RWPE2 (cell line): Measurements from ENCODE around the gene SART3.

ENCODE experiments used
- ATAC-seq: fragments of 200-7000 bp; cut with Tn5 transposase; 3 replicates; pipeline ENCODE4 v1.9.1; 2021; ENCODE audit warnings: low read depth
- DNase-seq: peaks from one replicate; pipeline ENCODE4 v3.0.0-alpha.2; 2020; ENCODE audit warnings: low spot score
- H3K27ac ChIP-seq: fragments of 450-650 bp; 2 replicates; pipeline ENCODE4 v1.5.1; 2017; ENCODE audit warnings: mild to moderate bottlenecking; ENCODE audit not compliant: poor library complexity, severe bottlenecking
- H3K27me3 ChIP-seq: fragments of 250-450 bp; sonication (Bioruptor Pico); 2 replicates; pipeline ENCODE4 v1.5.1; 2021; ENCODE audit warnings: mild to moderate bottlenecking, moderate library complexity; ENCODE audit not compliant: insufficient read depth, poor library complexity, severe bottlenecking
- H3K36me3 ChIP-seq: fragments of 250-450 bp; sonication (Bioruptor Pico); 2 replicates; pipeline ENCODE4 v1.5.1; 2020; ENCODE audit warnings: low read depth, mild to moderate bottlenecking, moderate library complexity
- H3K4me1 ChIP-seq: fragments of 250-450 bp; sonication (Bioruptor Pico); 2 replicates; pipeline ENCODE4 v1.5.1; 2021; ENCODE audit warnings: mild to moderate bottlenecking, moderate library complexity; ENCODE audit not compliant: insufficient read depth, poor library complexity, severe bottlenecking
- H3K4me3 ChIP-seq: fragments of 250-450 bp; sonication (Bioruptor Pico); 2 replicates; pipeline ENCODE4 v1.5.1; 2021; ENCODE audit warnings: mild to moderate bottlenecking, moderate library complexity; ENCODE audit not compliant: severe bottlenecking
- H3K9me3 ChIP-seq: fragments of 250-450 bp; sonication (Bioruptor Pico); 2 replicates; pipeline ENCODE4 v1.5.1; 2021; ENCODE audit warnings: mild to moderate bottlenecking, moderate library complexity; ENCODE audit not compliant: severe bottlenecking
- TF ChIP-seq, protein P1 (sequence below): fragments of 450-650 bp; IDR thresholded peaks from one replicate; pipeline ENCODE4 v1.5.1; 2017; ENCODE audit warnings: mild to moderate bottlenecking, moderate library complexity; ENCODE audit not compliant: poor library complexity, severe bottlenecking

Gene SART3

DNA sequence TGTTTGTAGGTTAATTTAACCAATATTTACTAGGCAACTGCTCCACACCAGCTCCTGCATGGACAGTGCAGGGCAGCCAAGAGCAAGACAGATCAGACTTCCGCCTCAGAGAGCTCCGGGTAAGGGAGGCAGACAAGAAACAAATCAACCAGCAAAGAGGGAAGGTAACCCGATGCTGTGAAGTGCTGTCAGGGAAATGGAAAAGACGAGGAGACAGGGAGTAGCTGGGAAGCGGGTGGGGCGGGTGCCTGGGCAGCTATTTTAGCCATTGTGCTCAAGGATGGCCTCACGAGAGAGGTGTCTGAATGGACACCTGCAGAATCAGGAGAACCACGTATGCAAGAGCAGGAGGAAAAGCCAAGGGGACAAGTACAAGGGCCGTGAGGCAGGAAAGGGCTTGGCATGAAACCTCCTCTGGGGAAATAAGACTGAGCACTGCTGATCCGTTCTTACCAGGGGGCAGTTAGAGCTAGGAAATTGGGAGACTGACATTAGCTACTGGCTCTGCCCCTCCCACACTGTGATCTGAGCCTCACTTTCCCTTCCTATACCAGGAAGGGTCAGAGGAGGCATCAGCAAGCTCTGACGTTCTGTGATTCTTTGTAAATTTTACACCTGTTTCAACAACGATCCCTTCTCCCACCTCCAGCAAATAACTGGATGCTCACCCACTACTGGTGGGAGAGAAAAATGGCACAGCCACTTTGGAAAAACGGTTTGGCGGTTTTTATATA is 43.4 kb upstream of the SART3 start:
- TF ChIP-seq, protein P1, sequence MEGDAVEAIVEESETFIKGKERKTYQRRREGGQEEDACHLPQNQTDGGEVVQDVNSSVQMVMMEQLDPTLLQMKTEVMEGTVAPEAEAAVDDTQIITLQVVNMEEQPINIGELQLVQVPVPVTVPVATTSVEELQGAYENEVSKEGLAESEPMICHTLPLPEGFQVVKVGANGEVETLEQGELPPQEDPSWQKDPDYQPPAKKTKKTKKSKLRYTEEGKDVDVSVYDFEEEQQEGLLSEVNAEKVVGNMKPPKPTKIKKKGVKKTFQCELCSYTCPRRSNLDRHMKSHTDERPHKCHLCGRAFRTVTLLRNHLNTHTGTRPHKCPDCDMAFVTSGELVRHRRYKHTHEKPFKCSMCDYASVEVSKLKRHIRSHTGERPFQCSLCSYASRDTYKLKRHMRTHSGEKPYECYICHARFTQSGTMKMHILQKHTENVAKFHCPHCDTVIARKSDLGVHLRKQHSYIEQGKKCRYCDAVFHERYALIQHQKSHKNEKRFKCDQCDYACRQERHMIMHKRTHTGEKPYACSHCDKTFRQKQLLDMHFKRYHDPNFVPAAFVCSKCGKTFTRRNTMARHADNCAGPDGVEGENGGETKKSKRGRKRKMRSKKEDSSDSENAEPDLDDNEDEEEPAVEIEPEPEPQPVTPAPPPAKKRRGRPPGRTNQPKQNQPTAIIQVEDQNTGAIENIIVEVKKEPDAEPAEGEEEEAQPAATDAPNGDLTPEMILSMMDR, result no peak
- no peak overlapping the region for H3K27ac ChIP-seq
- H3K9me3 ChIP-seq, result no peaks in the 10 kb centered on the region
- H3K27me3 ChIP-seq, result no peaks in the 10 kb centered on the region
- DNase-seq (no peak), ATAC-seq (no peak)
- H3K4me1 ChIP-seq, result no peaks in the 10 kb centered on the region
- no peaks in the 10 kb centered on the region for H3K36me3 ChIP-seq
- no peak overlapping the region for H3K4me3 ChIP-seq

DNA sequence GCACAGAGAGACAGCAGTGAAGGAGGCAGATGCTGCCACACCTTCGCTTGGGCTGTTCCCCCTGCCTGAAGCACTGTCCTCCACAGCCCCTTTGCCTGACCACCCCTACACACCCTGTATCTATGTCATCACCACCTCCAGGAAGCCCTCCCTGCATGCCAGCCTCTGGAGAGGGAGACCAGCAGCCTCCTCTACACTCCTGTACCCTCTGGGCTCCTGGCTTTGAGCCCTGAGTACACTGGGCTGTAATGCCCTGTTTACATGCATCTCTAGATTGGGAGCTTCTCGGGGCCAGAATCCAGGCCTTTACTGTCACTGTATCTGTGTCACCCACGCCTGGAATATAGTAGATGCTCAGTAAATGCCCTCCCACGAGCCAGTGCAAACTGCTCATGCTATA is 42.8 kb upstream of the SART3 start:
- Histone ChIP-seq H3K4me3 (no peak overlapping the region), H3K27ac (no peak overlapping the region), H3K4me1 (no peaks in the 10 kb centered on the region), H3K36me3 (no peaks in the 10 kb centered on the region), H3K9me3 (no peaks in the 10 kb centered on the region), H3K27me3 (no peaks in the 10 kb centered on the region)
- TF ChIP-seq, protein P1, result no peak
- no peak for DNase-seq
- no peak for ATAC-seq

DNA sequence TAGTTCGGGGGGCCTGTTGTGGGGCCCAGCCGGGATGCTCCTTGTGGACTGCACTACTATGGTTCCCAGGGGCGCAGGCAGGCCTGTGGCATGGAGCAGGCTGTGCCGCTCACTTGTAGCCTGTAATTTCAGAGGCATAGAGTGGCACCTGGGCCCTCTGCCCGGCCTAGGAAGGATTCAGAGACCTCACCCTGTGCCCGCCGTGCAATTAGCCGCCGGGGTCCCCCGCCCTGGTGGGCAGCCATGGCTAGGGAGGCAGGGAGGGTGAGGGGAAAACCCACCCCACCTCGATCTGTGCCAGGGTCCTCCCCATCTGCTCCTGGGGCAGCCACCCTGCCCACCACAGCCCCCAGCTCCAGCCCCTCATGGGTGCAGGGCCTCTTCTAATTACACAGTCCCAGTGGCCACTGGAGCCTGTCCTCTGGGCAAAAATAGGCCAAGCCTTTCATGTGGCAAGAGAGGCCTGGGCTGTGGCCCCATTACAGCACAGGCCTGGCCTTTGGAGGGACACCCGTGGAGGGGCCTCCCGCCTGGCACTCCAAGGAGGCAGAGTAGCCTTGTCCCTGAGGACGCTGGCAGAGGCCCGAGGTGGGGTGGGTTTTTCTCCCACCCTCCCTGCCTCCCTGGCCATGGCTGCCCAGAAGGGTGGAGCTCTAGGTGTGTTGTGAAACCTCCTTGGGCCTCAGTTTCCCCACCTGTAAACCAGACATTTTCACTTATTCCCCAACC is 42.2 kb upstream of the SART3 start:
- H3K4me1 ChIP-seq, result no peaks in the 10 kb centered on the region
- DNase-seq (no peak), ATAC-seq (no peak)
- no peak overlapping the region for H3K27ac ChIP-seq
- H3K4me3 ChIP-seq, result no peak overlapping the region
- TF ChIP-seq, protein P1, result no peak
- H3K27me3 ChIP-seq, result no peaks in the 10 kb centered on the region
- no peaks in the 10 kb centered on the region for H3K9me3 ChIP-seq
- H3K36me3 ChIP-seq, result no peaks in the 10 kb centered on the region

DNA sequence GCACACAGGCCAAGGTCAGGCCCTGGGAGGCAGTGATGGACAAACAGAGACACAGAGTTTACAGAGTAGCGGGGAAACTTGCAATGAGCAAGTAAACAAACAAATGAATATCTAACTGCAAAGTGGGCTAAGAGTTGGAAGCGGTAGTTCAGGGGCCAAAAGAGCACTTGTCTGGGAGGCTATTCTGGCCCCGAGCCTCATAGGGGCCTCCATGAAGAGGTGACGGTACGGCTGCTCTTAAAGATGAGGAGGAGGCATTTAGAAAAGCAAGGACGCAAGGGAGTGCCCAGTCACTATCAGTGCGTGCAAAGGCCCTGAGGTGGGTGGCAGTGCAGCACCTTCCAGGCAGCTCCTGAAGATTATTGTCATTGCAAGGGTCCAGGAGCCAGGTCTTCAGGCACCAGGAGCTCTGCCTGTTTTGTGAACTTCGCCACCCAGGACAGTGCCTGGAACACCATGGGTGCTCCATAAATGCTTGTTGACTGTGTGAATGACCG is 41.3 kb upstream of the SART3 start:
- Histone ChIP-seq H3K27me3 (no peaks in the 10 kb centered on the region), H3K27ac (no peak overlapping the region), H3K4me1 (no peaks in the 10 kb centered on the region), H3K9me3 (no peaks in the 10 kb centered on the region), H3K36me3 (no peaks in the 10 kb centered on the region), H3K4me3 (no peak overlapping the region)
- DNase-seq (no peak), ATAC-seq (no peak)
- TF ChIP-seq, protein P1, result no peak

DNA sequence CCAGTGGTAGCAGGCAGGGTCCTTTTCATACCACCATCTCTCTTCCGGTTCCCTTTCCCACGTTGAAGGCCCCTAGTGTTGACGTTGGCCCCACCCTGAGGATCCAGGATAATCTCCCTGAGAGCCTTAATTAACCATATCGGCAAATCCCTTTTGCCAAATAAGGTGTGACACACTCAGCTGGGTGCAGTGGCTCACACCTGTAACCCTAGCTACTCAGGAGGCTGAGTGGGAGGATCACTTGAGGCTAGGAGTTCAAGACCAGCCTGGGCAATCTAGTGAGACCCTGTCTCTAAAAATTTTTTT is 39.7 kb upstream of the SART3 start:
- TF ChIP-seq, protein P1, result no peak
- H3K4me3 ChIP-seq, result no peak overlapping the region
- H3K36me3 ChIP-seq, result no peaks in the 10 kb centered on the region
- no peaks in the 10 kb centered on the region for H3K9me3 ChIP-seq
- DNase-seq (no peak), ATAC-seq (no peak)
- no peaks in the 10 kb centered on the region for H3K4me1 ChIP-seq
- H3K27me3 ChIP-seq, result no peaks in the 10 kb centered on the region
- no peak overlapping the region for H3K27ac ChIP-seq
